Measurements from ENCODE around the gene SPDYE16. TPM values are rescaled to one million over a fixed set of nuclear protein-coding genes. Genes with fewer than 3 reads are reported as not detected.

Gene SPDYE16
- not detected in 5 replicates for total RNA-seq (2022; extraction: Qiagen RNA extraction)

GRCh38 chr7:76543197-76543596, at the start of gene SPDYE16:
TSS of gene SPDYE16 (minus strand) at chr7:76543297. CDS start at chr7:76541459, 1,838 bp downstream.

GRCh38 chr7:76509931-76510877, 32.9 kb downstream of the SPDYE16 start, which contains the start of gene UPK3B:
TSS of gene UPK3B (plus strand) at chr7:76510552. CDS start at chr7:76510653, 101 bp downstream.

Other genes starting within 250 kb of the SPDYE16 start
- gene HSPB1, start 240.6 kb downstream of the SPDYE16 start, total RNA-seq (2022; extraction: Qiagen RNA extraction) = 932 to 1,434 TPM (median 1,385 TPM) in 5 replicates
- gene YWHAG, start 184.3 kb downstream of the SPDYE16 start, total RNA-seq (2022; extraction: Qiagen RNA extraction) = 207 to 235 TPM (median 221 TPM) in 5 replicates
- 0.73 to 1.5 TPM (median 0.89 TPM) in 5 replicates for gene SSC4D, start 133.6 kb downstream of the SPDYE16 start, total RNA-seq (2022; extraction: Qiagen RNA extraction)
- gene ZP3, start 118.3 kb downstream of the SPDYE16 start, total RNA-seq (2022; extraction: Qiagen RNA extraction) = 17.8 to 21.0 TPM (median 20.2 TPM) in 5 replicates
- gene DTX2, start 81.6 kb downstream of the SPDYE16 start, total RNA-seq (2022; extraction: Qiagen RNA extraction) = 27.6 to 35.4 TPM (median 29.8 TPM) in 5 replicates
- 10.7 to 19.4 TPM (median 17.7 TPM) in 5 replicates for gene UPK3B, start 32.7 kb downstream of the SPDYE16 start, total RNA-seq (2022; extraction: Qiagen RNA extraction)
- gene POMZP3, start 84.0 kb upstream of the SPDYE16 start, total RNA-seq (2022; extraction: Qiagen RNA extraction) = 22.1 to 25.7 TPM (median 24.2 TPM) in 5 replicates